RWPE2 (cell line): ENCODE measurements around the gene KDM4D.
"Not testable (repeated sequence)": the region's sequence is repeated elsewhere in the genome, so short reads cannot be mapped to it uniquely, and the experiment has no call there.

Experiments used
- ATAC-seq: fragments of 200-7000 bp; cut with Tn5 transposase; 3 replicates; pipeline ENCODE4 v1.9.1; 2021; ENCODE audit warnings: low read depth
- DNase-seq: peaks from one replicate; pipeline ENCODE4 v3.0.0-alpha.2; 2020; ENCODE audit warnings: low spot score
- H3K27ac ChIP-seq: fragments of 450-650 bp; 2 replicates; pipeline ENCODE4 v1.5.1; 2017; ENCODE audit warnings: mild to moderate bottlenecking; ENCODE audit not compliant: poor library complexity, severe bottlenecking
- H3K27me3 ChIP-seq: fragments of 250-450 bp; sonication (Bioruptor Pico); 2 replicates; pipeline ENCODE4 v1.5.1; 2021; ENCODE audit warnings: mild to moderate bottlenecking, moderate library complexity; ENCODE audit not compliant: insufficient read depth, poor library complexity, severe bottlenecking
- H3K36me3 ChIP-seq: fragments of 250-450 bp; sonication (Bioruptor Pico); 2 replicates; pipeline ENCODE4 v1.5.1; 2020; ENCODE audit warnings: low read depth, mild to moderate bottlenecking, moderate library complexity
- H3K4me1 ChIP-seq: fragments of 250-450 bp; sonication (Bioruptor Pico); 2 replicates; pipeline ENCODE4 v1.5.1; 2021; ENCODE audit warnings: mild to moderate bottlenecking, moderate library complexity; ENCODE audit not compliant: insufficient read depth, poor library complexity, severe bottlenecking
- H3K4me3 ChIP-seq: fragments of 250-450 bp; sonication (Bioruptor Pico); 2 replicates; pipeline ENCODE4 v1.5.1; 2021; ENCODE audit warnings: mild to moderate bottlenecking, moderate library complexity; ENCODE audit not compliant: severe bottlenecking
- H3K9me3 ChIP-seq: fragments of 250-450 bp; sonication (Bioruptor Pico); 2 replicates; pipeline ENCODE4 v1.5.1; 2021; ENCODE audit warnings: mild to moderate bottlenecking, moderate library complexity; ENCODE audit not compliant: severe bottlenecking
- TF ChIP-seq, protein P1 (sequence below): fragments of 450-650 bp; IDR thresholded peaks from one replicate; pipeline ENCODE4 v1.5.1; 2017; ENCODE audit warnings: mild to moderate bottlenecking, moderate library complexity; ENCODE audit not compliant: poor library complexity, severe bottlenecking

Gene KDM4D

DNA sequence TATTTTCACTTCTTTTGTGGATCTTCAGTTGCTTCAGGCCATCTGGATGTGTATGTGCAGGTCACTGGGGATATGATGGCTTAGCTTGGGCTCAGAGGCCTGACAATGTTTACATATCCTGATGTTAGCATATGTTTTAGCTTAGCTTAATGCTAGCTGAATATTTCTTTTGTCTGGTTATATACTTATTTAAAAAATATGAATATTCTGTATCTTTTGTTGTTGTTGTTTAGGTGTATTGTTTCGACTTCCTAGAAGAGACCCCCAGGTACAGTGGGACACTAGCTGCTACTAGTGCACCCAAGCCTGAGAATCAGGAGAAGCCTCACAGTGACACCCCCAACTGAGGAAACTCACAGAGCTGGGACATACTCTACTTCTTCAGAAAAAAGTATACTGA is 51.4 kb downstream of the KDM4D start, which contains the start of gene KDM4E:
KDM4E (plus strand) TSS at position 301 of the 400 bp plus-strand sequence. CDS start 300 bp downstream, outside the sequence.
- H3K36me3 ChIP-seq = no peaks in the 10 kb centered on the region
- no peak for DNase-seq
- no peaks in the 10 kb centered on the region for H3K27me3 ChIP-seq
- H3K4me1 ChIP-seq = no peaks in the 10 kb centered on the region
- no peak within 1 kb of the TSS for H3K4me3 ChIP-seq
- H3K9me3 ChIP-seq = no peaks in the 10 kb centered on the region
- ATAC-seq = no peak
- TF ChIP-seq, protein P1, sequence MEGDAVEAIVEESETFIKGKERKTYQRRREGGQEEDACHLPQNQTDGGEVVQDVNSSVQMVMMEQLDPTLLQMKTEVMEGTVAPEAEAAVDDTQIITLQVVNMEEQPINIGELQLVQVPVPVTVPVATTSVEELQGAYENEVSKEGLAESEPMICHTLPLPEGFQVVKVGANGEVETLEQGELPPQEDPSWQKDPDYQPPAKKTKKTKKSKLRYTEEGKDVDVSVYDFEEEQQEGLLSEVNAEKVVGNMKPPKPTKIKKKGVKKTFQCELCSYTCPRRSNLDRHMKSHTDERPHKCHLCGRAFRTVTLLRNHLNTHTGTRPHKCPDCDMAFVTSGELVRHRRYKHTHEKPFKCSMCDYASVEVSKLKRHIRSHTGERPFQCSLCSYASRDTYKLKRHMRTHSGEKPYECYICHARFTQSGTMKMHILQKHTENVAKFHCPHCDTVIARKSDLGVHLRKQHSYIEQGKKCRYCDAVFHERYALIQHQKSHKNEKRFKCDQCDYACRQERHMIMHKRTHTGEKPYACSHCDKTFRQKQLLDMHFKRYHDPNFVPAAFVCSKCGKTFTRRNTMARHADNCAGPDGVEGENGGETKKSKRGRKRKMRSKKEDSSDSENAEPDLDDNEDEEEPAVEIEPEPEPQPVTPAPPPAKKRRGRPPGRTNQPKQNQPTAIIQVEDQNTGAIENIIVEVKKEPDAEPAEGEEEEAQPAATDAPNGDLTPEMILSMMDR = no peak
- no peak within 1 kb of the TSS for H3K27ac ChIP-seq

DNA sequence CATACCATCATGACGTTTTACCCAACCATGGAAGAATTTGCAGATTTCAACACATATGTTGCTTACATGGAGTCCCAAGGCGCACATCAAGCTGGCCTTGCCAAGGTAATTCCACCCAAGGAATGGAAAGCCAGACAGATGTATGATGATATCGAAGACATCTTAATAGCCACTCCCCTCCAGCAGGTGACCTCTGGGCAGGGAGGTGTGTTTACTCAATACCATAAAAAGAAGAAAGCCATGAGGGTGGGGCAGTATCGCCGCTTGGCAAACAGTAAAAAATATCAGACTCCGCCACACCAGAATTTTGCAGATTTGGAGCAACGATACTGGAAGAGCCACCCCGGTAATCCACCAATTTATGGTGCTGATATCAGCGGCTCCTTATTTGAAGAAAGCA is 52.1 kb downstream of the KDM4D start:
- not testable (repeated sequence) for H3K36me3 ChIP-seq, DNase-seq, H3K4me3 ChIP-seq, H3K9me3 ChIP-seq, H3K4me1 ChIP-seq, H3K27me3 ChIP-seq, ATAC-seq, H3K27ac ChIP-seq

DNA sequence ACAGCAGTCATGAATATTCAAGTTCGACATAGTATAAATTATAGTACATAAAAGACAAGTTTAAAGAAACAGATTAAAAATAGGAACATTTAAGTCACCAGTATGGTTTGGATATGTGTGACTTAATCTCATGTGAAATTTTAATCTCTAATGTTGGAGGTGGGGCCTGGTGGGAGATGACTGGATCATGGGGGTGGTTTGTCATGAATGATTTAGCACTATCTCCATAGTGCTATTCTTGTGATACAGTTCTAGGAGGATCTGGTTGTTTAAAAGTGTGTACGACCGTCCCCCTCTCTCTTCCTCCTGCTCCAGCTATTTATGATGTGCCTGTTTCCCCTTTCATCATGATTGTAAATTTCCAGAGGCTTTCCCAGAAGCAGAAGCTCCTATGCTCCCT is 54.8 kb downstream of the KDM4D start:
- no peaks in the 10 kb centered on the region for H3K27me3 ChIP-seq
- DNase-seq = no peak
- TF ChIP-seq, protein P1 = no peak
- no peaks in the 10 kb centered on the region for H3K9me3 ChIP-seq
- H3K4me1 ChIP-seq = no peaks in the 10 kb centered on the region
- no peak overlapping the region for H3K4me3 ChIP-seq
- no peak for ATAC-seq
- no peaks in the 10 kb centered on the region for H3K36me3 ChIP-seq
- no peak overlapping the region for H3K27ac ChIP-seq

DNA sequence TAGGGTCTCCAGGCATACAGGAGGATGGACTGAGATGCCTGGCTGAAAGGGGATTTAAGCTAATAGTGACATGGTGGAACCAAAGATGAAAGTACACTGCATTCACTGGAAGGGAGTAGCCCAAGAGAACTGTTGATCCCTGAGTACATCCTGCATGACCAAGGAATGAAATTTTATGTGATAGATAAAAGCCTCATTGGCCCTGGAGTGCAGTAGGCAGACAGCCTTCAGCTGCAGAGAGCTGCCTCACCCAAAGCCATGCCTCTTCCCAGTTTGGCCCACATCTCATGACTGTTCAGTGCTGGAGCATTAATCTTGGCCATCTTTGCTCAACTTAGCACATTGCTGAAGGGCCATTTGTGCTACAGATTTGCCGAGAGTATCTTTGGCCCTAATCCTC is 59.5 kb downstream of the KDM4D start:
- no peak for DNase-seq
- no peak overlapping the region for H3K4me3 ChIP-seq
- no peaks in the 10 kb centered on the region for H3K27me3 ChIP-seq
- no peak for ATAC-seq
- no peaks in the 10 kb centered on the region for H3K36me3 ChIP-seq
- H3K4me1 ChIP-seq = peaks cover 5% of the 10 kb centered on the region
- no peak overlapping the region for H3K27ac ChIP-seq
- TF ChIP-seq, protein P1 = no peak
- H3K9me3 ChIP-seq = no peaks in the 10 kb centered on the region

DNA sequence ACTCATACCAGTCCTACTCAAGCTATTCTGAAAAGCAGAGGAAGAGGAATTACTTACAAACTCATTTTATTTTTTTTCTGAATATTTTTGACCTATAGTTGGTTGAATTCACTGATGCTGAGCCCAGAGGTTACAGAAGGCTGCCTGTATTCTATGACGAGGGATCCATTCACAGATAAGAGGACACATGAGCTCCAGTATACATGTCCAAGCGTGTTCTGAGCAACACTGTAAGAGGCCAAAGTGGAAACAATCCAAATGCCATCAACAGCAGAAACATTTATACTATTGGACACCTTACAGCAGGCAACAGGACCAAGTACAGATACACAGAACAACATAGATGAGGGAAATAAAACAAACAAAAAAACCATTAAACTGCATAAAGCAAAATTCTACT is 61.8 kb downstream of the KDM4D start:
- no peak overlapping the region for H3K27ac ChIP-seq
- peaks cover 5% of the 10 kb centered on the region for H3K4me1 ChIP-seq
- H3K36me3 ChIP-seq = no peaks in the 10 kb centered on the region
- no peak overlapping the region for H3K4me3 ChIP-seq
- TF ChIP-seq, protein P1 = no peak
- ATAC-seq (peak; percentile 77), DNase-seq (no peak)
- no peaks in the 10 kb centered on the region for H3K9me3 ChIP-seq
- H3K27me3 ChIP-seq = no peaks in the 10 kb centered on the region

DNA sequence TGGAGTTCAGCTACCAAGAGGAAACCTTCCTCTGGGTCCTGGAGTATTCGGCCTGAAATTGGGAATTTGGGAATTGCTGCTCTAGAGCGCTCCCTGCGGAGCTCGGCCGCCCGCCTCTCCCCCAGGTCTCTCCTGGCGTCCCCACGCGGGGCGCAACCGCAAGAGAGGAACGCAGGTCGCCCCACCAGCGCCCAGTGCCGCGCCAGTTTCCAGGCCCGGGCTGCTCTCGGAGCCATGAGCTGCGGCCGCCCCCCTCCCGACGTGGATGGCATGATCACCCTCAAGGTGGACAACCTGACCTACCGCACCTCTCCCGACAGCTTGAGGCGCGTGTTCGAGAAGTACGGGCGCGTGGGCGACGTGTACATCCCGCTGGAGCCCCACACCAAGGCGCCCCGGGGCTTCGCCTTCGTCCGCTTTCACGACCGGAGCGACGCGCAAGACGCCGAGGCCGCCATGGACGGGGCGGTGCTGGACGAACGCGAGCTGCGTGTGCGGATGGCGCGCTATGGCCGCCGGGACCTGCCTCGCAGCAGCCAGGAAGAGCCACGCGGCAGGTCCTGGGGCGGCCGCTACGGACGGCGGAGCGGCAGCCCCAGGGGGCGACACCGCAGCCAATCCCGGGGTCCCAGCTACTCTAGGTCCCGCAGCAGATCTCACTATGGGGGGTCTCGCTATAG is 64.0 kb downstream of the KDM4D start:
- ATAC-seq = not testable (repeated sequence)

More for the DNA sequence above, 64.0 kb downstream of the KDM4D start:
- not testable (repeated sequence) for DNase-seq, H3K27me3 ChIP-seq, H3K4me1 ChIP-seq, H3K27ac ChIP-seq, H3K36me3 ChIP-seq, H3K4me3 ChIP-seq, H3K9me3 ChIP-seq
